UCSD-AML1 (cell line): ENCODE results near the gene COBL.

Experiments
- DNase-seq: peaks from one replicate; lab custom pipeline; 2025; ENCODE audit not compliant: unreplicated experiment; lab: John Stamatoyannopoulos, UW

The COBL gene

GRCh38 chr7:51029701-51030191 lies 286.9 kb downstream of the COBL start:
- no peak for DNase-seq

GRCh38 chr7:51029131-51029530 lies 287.5 kb downstream of the COBL start:
- no peak for DNase-seq

GRCh38 chr7:51027935-51028830 lies 288.4 kb downstream of the COBL start:
- no peak for DNase-seq

- DNase-seq, result no peak
Measured at GRCh38 chr7:51027106-51027934, 289.3 kb downstream of the COBL start.

GRCh38 chr7:51026341-51026740 lies 290.3 kb downstream of the COBL start:
- no peak for DNase-seq

GRCh38 chr7:51025668-51026067 lies 290.9 kb downstream of the COBL start:
- no peak for DNase-seq

GRCh38 chr7:51024867-51025266 lies 291.7 kb downstream of the COBL start:
- no peak for DNase-seq

GRCh38 chr7:51023547-51023946 lies 293.1 kb downstream of the COBL start:
- no peak for DNase-seq

GRCh38 chr7:51022821-51023220 lies 293.8 kb downstream of the COBL start:
- no peak for DNase-seq

GRCh38 chr7:51021906-51022570 lies 294.6 kb downstream of the COBL start:
- no peak for DNase-seq

- no peak for DNase-seq
Measured at GRCh38 chr7:51020944-51021343, 295.7 kb downstream of the COBL start.

GRCh38 chr7:51019891-51020870 lies 296.4 kb downstream of the COBL start:
- no peak for DNase-seq

GRCh38 chr7:51019191-51019844 lies 297.3 kb downstream of the COBL start:
- DNase-seq, result no peak

GRCh38 chr7:51017576-51018535 lies 298.8 kb downstream of the COBL start:
- no peak for DNase-seq

GRCh38 chr7:51016546-51016945 lies 300.1 kb downstream of the COBL start:
- DNase-seq, result no peak

GRCh38 chr7:51015581-51015980 lies 301.0 kb downstream of the COBL start:
- DNase-seq, result no peak

- DNase-seq, result no peak
Measured at GRCh38 chr7:51014811-51015210, 301.8 kb downstream of the COBL start.

GRCh38 chr7:51013861-51014511 lies 302.6 kb downstream of the COBL start:
- DNase-seq, result no peak
